Measurements from ENCODE around the gene LRCH4.
"Not testable (repeated sequence)": the region's sequence is repeated elsewhere in the genome, so short reads cannot be mapped to it uniquely, and the experiment has no call there.

Gene LRCH4

DNA sequence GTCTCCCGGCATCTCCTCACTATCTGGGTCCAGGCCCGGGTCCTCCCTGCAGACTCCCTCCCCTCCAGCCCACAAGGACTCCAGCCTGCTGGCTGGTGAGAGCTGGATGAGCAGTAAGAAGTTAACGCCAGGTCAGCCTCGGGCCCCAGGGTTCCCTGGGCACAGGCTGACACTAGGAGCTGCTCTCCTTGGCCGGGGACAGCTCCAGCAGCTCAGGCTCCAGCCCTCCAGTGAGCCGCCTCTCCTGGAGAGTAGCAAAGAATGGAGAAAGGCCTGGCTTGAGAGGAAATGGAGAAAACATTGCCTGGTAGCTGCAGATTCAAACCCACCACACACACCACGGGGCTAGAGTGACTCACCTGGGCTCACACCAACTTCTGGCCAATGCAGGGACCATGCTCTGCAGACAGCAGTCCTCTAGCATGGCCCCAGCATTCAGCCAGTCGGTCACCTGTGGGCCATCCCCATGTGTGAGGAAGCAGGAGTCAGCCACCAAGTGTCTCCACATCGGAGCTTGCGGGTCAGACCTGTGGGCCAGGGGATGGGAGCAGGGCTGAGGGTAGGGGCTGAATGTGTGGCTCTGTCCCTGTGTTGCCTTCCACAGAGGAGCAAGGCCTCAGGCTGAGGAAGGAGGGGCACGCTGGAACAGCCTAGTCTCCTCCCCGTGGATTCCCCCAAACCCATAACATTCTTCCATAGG lies 18.7 kb downstream of the LRCH4 start:
- no peak for DNase-seq

DNA sequence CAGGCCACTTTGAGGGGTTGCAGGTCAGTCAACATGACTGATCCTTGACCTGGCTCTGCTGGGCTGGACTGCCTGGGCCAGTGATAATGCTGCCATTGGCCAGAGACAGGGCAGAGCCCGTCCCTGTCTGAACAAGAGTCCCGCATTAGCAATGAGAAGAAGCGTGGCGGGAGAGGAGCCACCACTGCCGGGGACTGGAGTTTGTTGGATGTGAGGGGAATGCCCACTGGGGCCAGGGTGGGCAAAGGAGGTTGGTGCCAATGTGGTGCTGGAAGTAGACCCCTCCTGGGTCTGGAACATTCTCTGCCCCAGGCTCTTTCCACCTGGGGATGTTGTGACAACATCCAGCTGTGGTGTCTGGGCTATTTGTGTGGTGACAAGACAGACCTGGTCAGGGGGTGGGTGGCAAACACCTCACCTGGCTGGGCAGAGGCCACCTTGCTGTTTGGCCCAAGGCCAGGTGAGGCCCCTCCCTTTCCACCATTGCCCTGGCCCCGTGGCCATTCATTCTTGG lies 19.9 kb downstream of the LRCH4 start:
- no peak for DNase-seq

DNA sequence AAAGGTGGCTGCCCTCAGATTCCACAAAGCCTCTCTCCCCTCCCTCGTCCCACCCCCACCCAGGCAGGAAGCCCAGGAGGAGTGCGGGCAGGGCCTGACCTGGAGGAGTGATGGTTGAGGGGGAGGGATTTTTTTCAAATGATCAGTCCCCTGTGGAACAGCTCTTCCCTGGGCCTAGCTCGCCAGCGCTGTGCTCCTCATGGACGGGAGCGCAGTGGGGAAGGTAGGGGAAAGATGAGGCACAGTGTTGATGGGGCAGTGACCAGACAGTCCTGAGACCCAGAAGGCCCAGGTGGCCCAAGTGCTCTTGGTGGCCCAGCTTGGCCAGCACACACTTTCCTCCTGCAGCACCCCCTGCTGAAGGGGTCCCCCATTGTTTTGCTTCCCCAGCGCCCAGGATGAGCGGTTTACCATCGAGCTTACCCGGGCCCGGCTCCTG lies 20.8 kb downstream of the LRCH4 start:
- DNase-seq = no peak

DNA sequence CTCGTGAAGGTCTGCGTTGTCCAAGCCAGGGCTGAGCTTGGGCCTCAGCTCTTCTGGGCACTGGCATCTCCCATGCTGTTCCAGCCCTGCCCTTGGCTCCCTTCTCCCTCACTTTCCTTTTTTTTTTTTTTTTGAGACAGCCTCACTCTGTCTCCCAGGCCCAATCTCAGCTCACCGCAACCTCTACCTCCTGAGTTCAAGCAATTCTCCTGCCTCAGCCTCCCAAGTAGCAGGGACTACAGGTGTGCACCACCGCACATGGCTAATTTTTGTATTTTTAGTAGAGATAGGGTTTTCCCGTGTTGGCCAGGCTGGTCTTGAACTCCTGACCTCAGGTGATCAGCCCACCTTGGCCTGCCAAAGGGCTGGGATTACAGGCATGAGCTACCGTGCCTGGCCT lies 21.5 kb downstream of the LRCH4 start:
- not testable (repeated sequence) for DNase-seq

DNA sequence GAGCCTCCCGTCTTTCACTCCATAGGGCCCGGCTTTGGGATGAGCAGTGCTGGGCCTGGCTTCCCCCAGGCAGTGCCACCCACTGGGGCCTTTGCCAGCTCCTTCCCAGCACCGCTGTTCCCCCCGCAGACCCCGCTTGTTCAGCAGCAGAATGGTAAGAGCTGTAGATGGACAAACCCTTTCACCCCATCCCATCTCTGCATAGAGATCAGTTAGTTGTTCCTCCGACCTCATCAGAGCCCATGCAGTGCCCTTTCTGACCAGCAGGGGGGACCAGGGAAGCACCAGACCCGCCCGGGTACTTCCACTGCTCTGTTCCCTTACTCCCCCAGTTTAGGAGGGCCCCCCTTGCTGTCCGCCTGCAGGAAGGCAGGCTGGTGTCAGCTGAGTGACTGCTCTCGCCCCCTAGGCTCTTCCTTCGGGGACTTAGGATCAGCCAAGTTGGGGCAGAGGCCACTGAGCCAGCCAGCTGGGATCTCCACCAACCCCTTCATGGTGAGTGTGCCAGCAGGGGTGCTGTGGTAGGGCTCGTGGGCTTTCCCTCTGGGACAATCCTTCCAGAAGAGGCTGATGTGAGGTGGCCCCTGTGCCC lies 22.0 kb downstream of the LRCH4 start:
- DNase-seq = peak; percentile 57

DNA sequence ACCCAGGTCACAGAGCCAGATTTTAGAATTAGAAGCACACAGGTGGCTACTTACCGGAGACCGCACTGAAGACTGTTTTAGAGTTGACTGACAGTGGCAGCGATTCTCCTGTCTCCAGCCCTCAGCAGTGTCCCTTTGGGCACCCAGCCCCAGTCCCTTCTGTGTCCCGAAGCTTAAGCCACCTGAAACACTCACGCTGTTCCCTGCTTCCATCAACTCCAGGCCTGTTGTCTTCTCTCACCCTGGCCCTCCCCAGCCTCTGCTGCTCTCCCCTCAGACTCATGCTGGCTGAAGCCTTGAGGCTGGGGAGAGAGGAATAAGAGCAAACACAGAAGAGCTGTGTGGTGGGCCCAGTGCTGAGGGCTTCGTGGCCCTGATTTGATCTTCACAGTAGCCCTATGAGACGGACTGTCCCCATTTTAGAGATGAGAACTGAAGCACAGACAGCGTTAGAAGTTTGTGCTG lies 22.8 kb downstream of the LRCH4 start:
- no peak for DNase-seq

DNA sequence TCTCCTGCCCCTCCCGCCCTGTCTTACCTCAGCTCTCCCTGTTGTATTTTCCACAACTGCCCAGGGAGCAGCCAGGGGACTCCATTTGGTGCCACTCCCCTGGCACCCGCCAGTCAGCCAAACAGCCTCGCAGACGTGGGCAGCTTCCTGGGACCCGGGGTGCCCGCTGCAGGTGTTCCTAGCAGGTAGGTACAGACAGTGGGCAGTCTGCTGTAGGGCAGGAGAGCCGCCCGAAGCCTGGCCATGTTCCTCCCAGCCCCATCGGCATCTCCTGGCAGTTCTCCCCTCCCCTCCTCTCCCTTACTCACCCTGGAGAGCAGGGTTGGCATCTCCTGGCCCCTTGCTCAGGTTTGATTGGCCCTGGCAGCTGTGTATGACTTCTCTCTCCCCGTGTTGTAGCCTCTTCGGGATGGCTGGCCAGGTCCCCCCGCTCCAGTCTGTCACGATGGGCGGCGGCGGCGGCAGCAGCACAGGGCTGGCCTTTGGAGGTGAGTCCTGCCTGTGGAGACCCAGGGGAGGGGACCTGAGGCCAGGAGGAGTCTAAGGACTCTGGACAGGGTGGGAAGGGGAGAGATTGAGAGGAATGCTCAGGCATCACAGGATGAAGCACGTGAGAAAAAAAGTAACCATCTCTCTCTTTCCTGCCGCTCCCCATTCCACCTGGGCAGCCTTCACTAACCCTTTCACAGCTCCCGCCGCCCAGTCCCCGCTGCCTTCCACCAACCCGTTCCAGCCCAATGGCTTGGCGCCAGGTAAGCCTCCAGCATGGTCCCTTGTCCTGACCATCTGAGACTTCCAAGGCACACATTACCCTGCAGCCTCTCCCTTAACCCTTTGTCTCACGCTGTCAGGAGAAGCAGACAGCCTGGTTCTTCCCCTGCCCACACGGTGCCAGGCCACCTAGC lies 23.5 kb downstream of the LRCH4 start:
- no peak for DNase-seq

DNA sequence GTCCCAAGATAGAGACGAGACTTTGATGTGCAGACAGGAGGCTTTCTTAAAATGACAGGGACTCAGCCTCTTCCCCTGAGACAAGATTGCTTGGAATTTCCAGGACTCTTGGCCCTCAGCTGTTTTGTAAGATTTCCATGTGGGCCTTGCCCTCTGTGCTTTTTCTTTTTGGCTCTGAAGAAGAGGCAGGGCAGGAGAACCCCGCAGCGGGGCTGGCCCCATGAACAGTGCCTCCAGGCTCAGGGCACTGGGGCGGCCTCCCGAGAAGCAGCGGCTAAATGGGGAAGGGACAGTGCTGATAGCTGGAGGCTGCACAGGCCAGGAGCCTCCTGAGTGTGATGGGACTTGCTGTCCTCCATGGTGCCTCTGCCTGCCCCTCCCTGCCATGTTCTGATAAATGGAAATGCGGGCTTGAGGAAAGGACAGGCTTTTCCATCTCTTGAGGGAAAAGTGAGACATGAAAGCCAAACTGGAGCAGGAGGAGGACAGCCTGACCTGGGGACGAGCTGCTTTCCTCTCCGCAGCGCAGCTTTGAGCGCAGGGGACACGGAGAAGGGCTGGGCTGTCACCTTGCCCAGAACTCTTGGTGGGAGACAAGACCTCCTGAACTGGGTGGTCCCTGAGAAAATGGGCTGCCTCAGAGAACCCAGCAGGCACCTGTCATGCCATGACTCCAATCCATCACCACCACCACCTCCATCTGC lies 24.3 kb downstream of the LRCH4 start:
- no peak for DNase-seq

DNA sequence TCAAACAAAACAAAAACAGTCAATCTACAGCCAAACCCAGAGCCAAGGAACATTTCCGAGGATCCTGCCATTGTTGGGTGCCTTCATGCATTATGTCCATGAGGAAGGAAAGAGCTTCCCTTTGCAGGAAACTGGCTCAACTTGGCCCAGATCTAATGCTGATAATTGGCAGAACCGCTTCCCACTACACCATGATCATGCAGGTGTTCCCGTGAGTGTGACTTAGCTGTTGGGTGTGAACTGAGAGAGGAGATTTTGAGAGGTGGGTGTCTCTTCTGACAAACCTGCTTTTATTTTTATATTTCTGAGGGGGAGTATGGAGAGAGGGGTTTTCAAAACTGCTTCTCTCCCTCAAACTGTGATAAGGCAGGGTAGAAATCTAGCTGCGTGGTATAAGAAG lies 26.8 kb downstream of the LRCH4 start:
- no peak for DNase-seq

DNA sequence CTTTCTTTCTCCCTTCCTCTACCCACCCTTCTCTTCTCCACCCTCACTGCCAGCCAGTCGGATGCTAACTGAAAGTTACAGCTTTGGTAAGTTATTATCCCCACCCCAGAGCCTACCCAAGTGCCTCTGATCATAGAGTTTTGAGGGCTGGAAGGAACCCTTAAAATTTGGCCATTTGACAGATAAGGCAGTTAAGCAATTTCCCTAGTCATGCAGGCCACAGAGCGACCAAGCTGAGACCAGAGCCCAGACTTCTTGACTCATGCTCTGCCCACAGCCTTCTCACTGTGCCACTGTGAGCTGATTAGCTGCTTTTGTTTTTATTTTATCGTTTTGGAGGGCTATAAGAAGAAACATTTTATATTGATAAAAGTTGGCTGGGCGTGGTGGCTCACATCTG lies 29.4 kb downstream of the LRCH4 start:
- peak; percentile 37 for DNase-seq

DNA sequence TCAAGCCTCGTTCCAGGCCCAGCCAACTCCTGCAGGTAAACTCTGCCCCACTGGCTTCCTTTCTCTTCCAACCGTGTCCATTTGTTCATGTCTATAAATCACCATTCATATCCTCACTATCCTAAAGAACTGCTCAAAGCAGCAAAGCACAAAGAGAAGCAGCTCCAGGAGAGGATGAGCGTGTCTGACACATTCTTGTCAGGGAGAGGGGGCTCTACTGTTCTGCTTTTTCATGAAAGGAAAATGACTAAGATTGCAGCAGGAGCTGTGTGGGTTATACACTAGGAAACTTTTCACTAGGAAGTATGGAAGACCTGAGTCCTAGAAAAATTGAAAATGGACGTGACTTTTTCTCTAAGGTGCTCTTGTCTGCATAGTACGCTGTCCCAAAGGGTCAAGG lies 30.2 kb downstream of the LRCH4 start:
- DNase-seq = no peak

DNA sequence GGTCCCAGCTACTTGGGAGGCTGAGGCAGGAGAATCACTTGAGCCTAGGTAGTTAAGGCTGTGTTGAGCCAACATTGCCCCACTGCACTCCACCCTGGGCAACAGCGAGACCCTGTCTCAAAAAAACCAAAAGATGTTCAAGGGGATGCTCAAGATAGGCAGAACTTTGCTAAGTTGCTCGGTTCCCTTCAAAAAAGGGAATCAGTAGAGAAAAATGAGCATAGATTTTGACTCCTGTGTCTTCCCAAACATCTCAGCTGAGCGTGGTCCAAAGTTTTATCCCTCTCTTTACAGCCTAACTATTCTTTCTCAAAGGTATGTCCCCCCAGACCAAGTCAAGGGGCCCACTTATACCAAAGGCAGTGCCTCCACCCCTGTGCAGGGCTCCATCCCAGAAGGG lies 32.9 kb downstream of the LRCH4 start:
- no peak for DNase-seq

DNA sequence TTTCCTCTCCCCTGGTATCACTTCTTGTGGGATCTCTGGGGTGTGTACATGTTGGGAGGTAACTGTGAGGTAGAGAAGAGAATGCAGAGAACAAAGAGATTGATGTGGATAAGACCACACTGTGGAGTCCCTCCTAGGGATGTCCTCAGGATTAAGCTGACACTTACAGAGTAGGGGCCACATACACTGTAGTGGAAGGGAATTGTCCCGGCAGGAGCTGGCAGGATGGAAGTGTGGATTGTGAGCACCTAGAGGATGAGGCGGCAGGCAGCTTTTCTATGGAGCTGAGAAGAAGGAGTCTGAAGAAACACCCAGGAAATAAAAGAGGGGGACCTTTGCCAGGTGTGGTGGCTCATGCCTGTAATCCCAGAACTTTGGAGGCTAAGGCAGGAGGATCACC lies 33.4 kb downstream of the LRCH4 start:
- DNase-seq = no peak

DNA sequence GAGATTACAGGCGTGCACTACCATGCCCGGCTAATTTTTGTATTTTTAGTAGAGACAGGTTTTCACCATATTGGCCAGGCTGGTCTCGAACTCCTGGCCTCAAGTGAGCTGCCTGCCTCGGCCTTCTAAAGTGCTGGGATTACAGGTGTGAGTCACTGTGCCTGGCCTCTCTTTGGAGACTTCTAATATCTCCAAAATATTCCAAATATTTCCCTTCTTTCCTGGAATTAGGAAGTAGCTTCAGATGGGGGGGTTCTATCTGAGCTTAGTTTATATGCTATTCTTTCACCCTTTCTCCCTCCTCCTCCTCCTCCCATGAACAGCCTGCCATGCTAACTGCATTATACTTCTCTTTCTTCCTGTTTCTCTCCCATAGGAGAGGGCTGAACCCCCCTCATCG lies 37.5 kb downstream of the LRCH4 start:
- not testable (repeated sequence) for DNase-seq

DNA sequence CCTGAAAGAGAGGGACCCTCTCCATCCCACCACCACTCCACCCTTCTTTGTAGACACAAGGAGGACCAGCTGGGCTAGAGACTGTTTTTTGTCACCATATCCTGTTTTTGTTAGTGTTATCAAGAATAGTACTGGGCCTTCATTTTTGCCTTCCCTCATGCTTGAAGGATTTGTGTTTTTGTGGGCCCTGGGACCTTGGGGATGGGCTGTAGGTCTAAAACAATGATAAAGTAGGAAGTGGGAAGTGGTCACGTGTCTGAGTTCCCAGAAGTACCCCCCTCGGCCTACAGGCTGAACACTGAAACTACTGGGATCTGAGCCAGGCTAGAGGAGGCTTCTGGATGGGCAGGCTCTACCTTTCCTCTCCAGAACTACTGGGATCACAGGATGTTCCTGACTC lies 38.1 kb downstream of the LRCH4 start:
- no peak for DNase-seq

DNA sequence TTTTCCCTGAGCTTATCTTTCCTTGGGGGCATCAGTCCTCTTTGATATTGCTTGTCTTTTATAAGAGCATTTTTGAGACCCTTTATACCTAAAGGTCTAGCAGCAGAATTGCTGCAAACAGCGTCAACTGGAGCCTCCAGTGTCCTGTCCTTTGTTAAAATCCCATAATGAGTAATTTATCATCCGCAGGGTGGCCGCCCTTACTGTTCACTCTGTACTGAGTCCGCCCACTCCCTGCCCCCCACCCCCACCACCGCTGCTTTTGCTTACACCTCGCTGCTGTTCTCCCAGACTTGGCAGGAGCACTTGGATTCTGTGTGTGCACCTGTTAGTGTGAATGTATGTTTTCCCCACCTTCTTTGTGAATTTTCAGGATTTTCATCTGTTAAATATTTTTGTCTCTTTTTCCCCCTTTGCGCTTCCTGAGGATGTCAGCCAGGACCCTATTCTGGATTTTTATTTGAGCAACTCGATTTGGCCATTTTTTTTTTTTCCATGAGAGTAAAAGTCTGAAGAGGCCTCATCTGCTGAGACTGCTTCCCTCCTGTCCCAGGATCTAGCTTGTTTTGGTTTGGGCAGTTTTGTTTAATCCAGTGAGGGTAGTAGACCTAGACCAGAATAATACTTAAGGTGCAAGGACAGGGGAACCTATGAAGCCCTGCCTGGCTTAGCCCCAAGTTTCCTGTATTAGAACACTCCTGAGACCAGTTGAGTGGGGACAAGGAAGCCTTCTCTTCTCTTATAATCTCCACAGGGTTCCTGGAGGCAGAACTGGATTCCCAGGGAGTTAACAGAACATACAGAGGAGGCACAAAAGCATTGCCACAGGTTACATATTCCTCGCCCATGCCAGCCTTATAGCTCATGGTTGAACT lies 38.8 kb downstream of the LRCH4 start:
- no peak for DNase-seq

DNA sequence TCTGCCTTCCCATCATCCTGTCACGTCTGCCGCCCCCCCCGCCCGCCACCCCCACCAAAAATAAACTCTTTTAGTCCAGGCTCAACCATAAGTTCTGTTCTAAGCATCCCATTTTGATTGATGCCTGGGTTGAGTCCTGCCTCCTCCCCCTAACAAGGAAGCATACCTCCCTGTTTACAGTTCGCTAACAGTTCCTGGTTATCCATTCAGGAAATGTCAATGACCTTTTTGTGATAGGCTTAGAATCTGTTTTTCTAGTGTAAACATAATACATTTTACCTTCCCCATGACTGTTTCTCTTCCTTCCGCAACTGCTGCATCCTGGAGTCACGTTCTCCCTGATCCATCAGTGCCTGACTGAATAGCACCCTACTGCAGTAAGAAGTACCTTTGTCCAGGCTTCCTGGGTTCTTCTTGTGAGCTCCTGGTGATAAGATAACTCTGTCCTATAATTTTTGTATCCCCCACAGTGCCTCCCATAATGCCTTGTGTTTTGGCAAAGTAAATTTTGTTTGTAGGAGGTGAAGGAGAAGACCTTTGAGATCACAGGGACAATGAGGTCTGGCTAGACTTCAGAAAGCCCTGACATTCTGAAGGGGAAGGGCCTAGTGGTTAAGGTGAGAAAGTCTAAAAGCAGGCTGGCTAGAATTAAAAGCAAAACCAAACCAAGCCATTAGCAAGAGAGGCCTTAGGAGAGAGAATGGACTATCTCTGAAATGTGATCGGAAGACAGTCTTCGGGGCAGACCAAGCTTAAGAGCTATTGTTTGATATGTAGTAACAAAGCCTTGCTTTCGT lies 39.6 kb downstream of the LRCH4 start:
- DNase-seq = no peak

DNA sequence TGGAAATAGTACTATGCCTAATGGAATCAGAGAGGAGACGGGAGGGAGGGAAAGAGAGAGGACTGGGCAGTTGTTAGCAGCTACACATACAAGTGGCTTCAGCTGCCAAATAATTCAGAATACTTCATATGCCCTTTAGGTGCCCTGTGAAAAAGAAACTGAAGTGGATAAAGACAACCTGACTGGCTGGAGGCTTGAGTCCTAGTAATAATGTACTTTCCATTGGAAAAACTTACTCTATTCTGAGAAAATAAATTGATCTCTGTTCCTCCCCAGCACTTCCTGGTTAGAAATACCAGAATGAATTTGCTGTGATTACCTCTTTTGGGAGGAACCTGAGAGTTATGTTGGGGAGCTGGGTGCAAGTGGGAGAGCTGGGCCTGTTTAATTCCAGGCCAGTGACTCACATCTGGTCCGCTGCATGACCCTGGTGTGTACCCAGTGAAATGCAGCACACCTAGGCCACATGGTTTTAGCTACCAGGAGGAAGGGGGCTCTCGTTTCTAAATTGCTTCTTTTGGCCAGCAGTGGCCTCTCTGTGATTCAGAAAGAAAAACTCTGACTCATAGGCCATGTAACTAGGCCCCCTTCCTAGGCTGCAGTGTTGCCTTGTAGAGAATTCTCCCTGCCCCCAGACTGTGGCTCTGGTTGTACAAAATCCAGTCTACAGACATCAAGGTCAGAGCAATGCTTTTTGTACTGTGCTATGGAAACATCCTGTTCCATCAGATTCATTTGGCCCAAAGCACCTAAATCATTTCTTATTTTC lies 40.4 kb downstream of the LRCH4 start:
- DNase-seq = peak; percentile 74

DNA sequence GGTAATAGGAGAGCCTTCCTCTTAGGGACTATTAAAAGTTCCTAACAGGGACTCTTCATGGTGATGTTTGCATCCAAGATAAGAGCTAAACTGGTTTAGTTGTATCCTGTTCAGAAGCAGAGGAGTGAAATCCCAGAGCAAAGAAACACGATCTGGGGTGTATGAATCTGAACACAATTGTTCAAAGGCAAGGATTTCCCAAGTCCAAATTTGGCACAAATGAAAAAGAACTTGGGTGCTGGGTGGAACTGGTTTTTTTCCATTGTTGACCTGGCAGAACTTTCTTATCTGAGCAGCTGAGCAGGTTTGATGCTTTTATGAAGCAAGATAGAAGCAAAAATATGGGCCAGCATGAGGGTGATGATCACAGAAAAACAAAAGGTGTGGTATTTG lies 41.0 kb downstream of the LRCH4 start:
- DNase-seq = no peak

DNA sequence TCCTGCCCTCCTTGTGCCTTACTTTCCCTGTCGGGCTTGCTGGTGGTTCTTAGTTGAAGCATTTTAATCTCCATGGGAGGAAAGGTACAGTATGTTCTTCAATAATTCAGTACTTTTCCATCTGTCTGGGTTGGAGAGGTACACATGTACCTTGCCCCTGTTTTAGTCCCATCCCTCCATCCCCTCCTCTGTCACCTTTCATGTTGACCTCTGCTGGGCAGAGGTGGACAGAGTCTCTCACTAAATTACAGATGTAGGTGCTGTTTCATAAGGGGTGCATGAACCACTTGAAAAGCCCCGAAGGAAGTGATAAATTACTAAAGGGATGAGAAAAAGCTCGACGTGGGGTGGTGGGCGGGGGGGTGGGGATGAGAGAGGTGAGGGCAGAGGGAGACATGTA lies 41.5 kb downstream of the LRCH4 start:
- DNase-seq = no peak

All from NK-92 treated with Interleukin-12 subunit alpha and Interleukin-12 subunit beta, amount 100 ng/mL, for 24 hours (cell line).